Stimulated activated CD4-positive, alpha-beta T cell treated with anti-CD3 and anti-CD28 coated beads, Interleukin-2, amount 100 ng/mL, for 48 hours (primary cell): Measurements from ENCODE around the gene SPATA18.

Source experiments
- DNase-seq, 2 donors: peaks; one replicate each; pipeline ENCODE4 v3.0.0-alpha.2; 2020

Gene SPATA18

GRCh38 chr4:52051213-52051614 is at the start of gene SPATA18:
Gene SPATA18, plus strand, starts transcription at chr4:52051304. Its CDS starts 401 bp downstream, at chr4:52051705.
- no peak for DNase-seq

GRCh38 chr4:52001616-52002015 is 49.5 kb upstream of the SPATA18 start:
- no peak for DNase-seq

- DNase-seq, result no peak
These were observed 46.7 kb upstream of the SPATA18 start for GRCh38 chr4:52004414-52004813.

GRCh38 chr4:52005604-52006273 is 45.4 kb upstream of the SPATA18 start:
- no peak for DNase-seq

GRCh38 chr4:52006887-52007286 is 44.2 kb upstream of the SPATA18 start:
- no peak for DNase-seq

- DNase-seq, result no peak
These were observed 40.1 kb upstream of the SPATA18 start for GRCh38 chr4:52010986-52011385.

- DNase-seq, result no peak
These were observed 38.5 kb upstream of the SPATA18 start for GRCh38 chr4:52012651-52013050.

- no peak for DNase-seq
These were observed 36.2 kb upstream of the SPATA18 start for GRCh38 chr4:52014903-52015302.

- DNase-seq, result no peak
These were observed 35.7 kb upstream of the SPATA18 start for GRCh38 chr4:52015366-52015765.

GRCh38 chr4:52016981-52017380 is 34.1 kb upstream of the SPATA18 start:
- no peak for DNase-seq

- no peak for DNase-seq
These were observed 33.3 kb upstream of the SPATA18 start for GRCh38 chr4:52017814-52018213.

- no peak for DNase-seq
These were observed 31.0 kb upstream of the SPATA18 start, which contains the start of gene LRRC66 for GRCh38 chr4:52019936-52020657. Gene LRRC66, minus strand, starts transcription at chr4:52020363. Its CDS starts 2,750 bp downstream, at chr4:52017613.

- DNase-seq, result no peak
These were observed 22.1 kb upstream of the SPATA18 start for GRCh38 chr4:52028970-52029369.

- no peak for DNase-seq
These were observed 19.1 kb upstream of the SPATA18 start for GRCh38 chr4:52032005-52032404.

GRCh38 chr4:52035190-52035589 is 15.9 kb upstream of the SPATA18 start:
- no peak for DNase-seq

GRCh38 chr4:52036886-52037530 is 14.1 kb upstream of the SPATA18 start:
- DNase-seq, result no peak

GRCh38 chr4:52037689-52038102 is 13.4 kb upstream of the SPATA18 start:
- peak in 1 of 2 donors; percentile 26 for DNase-seq

GRCh38 chr4:52038103-52038912 is 12.8 kb upstream of the SPATA18 start, which contains the start of gene SGCB:
Gene SGCB, minus strand, starts transcription at chr4:52038299. Its CDS starts 40 bp downstream, at chr4:52038259.
- DNase-seq, result peak; percentile 58 to 69

GRCh38 chr4:52045028-52045427 is 6.1 kb upstream of the SPATA18 start:
- no peak for DNase-seq

GRCh38 chr4:52049266-52049665 is 1.8 kb upstream of the SPATA18 start:
- no peak for DNase-seq

GRCh38 chr4:52051615-52052474 is 741 bp downstream of the SPATA18 start:
- DNase-seq, result no peak

GRCh38 chr4:52052475-52052780 is 1.3 kb downstream of the SPATA18 start:
- no peak for DNase-seq
